ENCODE measurements around the gene RELN.
"Not testable (repeated sequence)": the region's sequence is repeated elsewhere in the genome, so short reads cannot be mapped to it uniquely, and the experiment has no call there.

DNA sequence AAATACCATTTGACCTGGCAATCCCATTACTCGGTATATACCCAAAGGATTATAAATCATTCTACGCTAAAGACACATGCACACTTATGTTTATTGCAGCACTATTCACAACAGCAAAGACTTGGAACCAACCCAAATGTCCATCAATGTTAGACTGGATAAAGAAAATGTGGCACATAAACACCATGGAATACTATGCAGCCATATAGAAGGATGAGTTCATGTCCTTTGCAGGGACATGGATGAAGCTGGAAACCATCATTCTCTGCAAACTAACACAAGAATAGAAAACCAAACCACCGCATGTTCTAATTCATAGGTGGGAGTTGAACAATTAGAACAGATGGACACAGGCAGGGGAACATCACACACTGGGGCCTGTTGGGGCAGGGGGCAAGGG lies 502.6 kb downstream of the RELN start:
- TF ChIP-seq, protein P1, sequence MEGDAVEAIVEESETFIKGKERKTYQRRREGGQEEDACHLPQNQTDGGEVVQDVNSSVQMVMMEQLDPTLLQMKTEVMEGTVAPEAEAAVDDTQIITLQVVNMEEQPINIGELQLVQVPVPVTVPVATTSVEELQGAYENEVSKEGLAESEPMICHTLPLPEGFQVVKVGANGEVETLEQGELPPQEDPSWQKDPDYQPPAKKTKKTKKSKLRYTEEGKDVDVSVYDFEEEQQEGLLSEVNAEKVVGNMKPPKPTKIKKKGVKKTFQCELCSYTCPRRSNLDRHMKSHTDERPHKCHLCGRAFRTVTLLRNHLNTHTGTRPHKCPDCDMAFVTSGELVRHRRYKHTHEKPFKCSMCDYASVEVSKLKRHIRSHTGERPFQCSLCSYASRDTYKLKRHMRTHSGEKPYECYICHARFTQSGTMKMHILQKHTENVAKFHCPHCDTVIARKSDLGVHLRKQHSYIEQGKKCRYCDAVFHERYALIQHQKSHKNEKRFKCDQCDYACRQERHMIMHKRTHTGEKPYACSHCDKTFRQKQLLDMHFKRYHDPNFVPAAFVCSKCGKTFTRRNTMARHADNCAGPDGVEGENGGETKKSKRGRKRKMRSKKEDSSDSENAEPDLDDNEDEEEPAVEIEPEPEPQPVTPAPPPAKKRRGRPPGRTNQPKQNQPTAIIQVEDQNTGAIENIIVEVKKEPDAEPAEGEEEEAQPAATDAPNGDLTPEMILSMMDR (optimal IDR thresholded peaks at IDR 0.05 in 1 of 3, IDR thresholded peaks at IDR 0.05 in 1 of 3, conservative IDR thresholded peaks at IDR 0.05 in 1 of 3; ENCODE audit: extremely low read depth in 1 of 3, insufficient read depth in 2 of 3, low read length in 3 of 3), result not testable (repeated sequence)
- not testable (repeated sequence) for TF ChIP-seq EZH2 (IDR thresholded peaks at IDR 0.05; ENCODE audit: low read length)

Data from keratinocyte (primary cell).